HG02798 (cell line): ENCODE measurements around the gene CDC25C.

ENCODE experiments used
- ATAC-seq: cut with Tn5 transposase; IDR thresholded peaks from one replicate; pipeline ENCODE4 v1.9.1; 2021; ENCODE audit warnings: mild to moderate bottlenecking; ENCODE audit not compliant: unreplicated experiment, poor library complexity

CDC25C gene

DNA sequence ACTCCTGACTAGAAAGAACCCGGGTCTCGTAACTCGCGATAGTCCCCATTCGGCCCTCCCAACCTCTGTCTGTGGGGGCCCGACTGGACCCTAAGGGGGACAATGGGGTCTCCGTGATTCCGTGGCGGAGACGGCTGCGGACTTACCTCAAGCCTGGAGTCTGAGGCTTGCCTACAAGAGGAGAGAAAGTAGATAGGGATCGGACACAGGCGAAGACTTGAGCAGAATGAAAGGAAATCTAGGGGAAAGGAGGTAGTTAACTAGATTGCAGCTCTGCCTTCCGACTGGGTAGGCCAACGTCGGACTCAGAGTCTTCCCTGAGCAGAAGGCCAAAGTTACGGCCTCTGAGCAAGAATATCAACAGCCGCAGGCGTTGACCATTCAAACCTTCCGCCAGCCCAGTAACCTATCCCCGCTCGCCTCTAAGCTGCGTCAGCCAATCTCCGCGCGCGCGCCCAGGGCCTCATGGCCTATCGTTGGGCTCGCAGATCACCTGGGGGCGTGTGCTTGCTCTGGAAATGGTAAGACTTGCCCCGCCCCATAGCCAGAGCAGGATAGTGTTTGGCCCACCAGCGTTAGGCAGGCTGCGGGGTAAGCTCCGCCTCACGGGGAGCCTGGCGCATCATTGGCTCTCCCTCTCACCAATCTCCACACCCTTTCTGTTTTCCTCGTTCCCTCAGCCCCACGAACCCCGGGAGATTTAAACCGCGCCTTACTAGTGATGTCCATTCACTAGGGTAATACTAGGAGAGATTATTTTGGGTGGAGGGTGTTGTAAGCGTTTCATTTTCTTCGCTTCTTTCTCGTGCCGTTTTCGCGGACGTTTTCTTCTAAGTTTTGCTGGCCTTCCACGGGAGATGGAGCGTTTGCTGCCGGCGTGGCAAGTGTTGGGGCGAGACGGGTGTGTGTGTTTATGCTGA lies at the start of gene CDC25C:
TSS of gene CDC25C (minus strand) at position 356 of the 920 bp plus-strand sequence. CDS start 624 bp downstream, outside the sequence.
- peak; percentile 99 for ATAC-seq

DNA sequence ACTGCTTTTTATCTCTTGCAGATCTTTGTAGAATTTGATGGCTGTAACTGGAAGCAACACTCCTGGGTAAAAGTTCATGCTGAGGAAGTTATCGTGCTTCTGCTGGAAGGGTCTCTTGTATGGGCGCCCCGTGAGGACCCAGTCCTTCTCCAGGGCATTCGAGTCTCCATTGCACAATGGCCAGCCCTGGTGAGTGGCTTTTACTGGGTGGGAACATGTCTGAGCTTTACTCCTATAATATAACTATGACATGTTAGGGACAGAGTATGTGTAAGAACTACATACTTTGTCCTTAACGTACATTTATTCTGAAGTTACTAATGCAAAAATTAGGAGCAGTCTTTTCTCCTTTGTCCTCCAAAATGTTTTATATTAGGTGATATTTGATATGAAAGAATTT lies 41.0 kb upstream of the CDC25C start:
- no peak for ATAC-seq

DNA sequence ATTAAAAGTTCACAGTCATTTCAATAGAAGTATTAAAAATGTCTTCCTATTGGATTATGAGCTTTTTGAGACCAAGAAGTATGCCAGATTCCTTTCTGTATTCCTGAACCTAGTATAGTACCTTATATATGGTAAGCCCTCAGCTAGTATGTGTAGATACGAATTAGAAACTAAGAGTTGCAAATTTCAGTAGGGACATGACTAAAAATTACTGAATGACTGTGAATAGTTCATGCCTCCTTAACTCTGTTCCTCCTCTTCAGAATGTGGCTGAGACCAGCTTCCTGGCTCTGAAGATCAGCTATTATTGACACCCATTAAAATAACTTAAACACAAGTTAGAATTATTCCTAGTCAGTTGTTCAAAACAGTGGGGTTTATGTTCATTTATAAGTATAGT lies 40.6 kb upstream of the CDC25C start:
- ATAC-seq, result no peak

DNA sequence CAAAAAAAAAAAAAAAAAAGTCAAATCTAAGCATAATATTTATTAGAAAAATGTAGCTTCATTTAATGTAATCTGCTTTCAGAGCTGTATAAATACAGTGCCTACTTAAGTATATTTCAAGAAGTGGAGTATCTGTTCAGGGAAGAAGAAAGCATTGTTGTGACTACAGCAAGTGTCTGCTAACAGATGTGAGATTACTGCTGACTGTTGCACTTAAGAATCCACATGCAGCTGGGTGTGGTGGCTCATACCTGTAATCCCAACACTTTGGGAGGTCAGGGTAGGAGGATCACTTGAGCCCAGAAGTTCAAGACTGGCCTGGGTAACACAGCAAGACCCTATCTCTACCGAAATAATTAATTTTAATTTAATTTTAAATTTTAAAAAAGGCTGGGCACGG lies 39.9 kb upstream of the CDC25C start:
- no peak for ATAC-seq

DNA sequence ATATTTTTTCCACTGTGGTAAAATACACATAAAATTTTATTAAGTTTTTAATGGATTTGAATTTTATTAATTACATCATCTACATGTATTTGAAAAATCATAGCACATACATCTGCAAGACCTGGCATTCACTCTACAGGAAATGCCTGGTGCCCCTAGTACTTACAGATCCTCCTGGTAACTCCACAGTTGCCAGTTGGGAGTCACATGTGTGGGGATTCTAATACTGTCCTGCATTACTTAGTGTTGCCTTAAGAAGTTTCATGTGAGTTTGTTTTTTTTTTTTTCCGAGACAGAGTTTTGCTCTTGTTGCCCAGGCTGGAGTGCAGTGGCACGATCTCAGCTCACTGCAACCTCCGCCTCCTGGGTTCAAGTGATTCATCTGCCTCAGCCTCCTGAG lies 38.9 kb upstream of the CDC25C start:
- no peak for ATAC-seq

DNA sequence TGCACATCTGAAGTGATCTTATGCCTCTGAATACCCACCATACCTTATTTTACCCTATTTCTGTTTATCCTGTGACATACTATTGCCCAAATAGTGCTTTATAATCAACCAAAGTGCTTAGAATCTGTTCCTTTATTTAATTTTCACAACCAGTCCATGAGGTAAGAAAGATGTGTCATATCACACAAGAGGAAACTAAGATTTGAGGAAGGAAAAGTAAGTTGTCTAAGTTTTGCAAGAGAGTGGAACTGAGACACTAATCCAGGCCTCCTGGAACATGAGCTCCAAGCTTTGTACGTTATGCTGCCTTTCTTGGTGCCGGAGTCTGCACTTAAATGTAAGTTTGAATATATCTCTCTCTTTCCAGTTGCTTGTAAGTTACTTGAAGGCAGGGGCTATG lies 38.1 kb upstream of the CDC25C start:
- no peak for ATAC-seq

DNA sequence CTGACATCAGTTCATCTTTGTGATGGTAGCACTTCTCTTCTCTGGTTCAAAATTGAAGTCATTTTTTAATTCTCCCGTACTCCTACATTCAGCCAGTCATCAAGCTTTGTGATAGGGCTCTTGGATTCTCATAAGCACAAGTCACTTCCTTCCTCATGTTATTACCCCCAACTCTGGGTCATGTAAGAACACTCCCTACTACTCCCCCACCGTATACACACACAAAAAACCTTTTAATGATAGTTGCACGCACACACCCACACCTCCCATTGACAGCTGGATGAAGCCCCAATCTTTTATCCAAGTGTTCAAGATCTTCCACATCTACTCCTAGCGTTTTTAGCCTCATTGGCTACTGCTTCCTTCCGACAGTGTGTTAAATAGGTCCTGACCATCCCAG lies 37.7 kb upstream of the CDC25C start:
- ATAC-seq, result no peak

DNA sequence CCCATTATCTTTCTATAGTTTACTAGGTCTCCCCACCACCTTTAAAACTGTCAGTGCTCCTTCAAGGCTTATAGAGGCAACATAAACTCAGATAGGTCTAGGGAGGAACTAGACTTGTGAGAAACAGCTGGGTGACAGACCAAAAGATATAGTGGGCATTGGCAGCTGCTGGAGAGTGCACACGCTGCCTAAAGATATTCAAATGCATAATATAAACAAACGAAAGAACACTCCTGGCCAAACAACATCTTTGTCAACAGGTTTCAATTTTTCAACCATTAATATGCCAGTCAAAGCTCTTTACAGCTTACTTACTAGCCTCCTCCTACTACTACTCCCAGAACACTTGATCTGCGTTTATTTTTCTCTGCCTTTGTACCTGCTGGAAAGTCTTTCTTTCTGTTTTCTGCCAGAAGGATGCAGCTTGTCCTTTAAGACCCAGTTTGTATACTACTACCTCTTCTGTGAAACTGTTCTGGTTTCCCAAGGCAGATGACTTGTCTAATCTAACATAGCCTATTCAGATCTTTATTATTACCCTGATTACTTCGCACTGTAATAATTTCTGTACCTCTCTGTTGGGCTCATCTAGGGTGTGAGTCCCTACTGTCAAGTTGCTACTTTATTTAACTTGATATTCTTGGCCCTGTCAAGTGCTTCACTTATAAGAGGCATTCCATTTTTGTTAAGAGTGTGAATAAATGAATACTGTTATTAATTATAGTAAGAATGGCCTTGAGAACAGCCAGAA lies 35.2 kb upstream of the CDC25C start:
- ATAC-seq, result no peak

DNA sequence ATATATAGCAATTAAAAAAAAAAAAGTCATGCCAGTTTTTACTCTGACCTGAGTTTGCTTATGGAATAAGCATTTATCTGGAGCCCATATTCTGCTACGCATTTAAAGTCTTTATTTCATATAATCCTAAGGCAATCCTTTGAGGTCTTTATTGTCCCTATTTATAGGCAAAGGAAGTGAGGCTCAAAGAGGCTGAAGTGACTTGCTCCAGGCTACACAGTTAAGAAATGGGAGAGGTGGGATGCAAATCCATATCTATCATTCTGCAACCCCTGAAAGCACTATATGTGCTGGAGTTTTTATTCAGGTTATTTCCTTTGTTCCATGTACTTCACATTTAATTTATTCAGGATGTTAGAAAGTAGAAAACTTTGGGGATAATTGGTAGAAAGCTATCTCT lies 33.0 kb upstream of the CDC25C start:
- ATAC-seq, result no peak

DNA sequence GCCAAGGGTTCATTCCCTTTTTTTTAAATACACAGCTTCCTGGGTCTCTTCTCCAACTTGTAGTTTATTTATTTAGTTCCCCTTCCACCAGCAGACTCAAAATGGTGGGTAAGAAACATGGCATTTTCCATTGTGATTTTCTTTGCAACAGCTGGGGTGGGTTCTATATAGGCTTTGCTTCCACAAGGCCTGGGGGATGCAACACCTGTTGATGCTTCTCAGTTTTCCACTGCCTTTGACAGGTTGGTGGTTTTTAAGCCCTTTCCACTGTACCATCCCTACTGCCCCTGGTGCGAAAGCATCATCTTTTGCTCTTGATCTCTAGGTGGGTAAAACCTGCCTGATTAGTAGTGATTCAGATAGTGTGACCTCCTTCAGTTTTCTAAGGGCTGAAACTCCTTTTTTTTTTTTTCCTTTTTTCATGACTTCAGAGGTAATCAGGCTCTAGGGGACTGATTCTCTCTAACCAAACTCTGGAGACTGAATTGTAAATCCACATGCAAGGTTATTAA lies 29.4 kb upstream of the CDC25C start:
- no peak for ATAC-seq

DNA sequence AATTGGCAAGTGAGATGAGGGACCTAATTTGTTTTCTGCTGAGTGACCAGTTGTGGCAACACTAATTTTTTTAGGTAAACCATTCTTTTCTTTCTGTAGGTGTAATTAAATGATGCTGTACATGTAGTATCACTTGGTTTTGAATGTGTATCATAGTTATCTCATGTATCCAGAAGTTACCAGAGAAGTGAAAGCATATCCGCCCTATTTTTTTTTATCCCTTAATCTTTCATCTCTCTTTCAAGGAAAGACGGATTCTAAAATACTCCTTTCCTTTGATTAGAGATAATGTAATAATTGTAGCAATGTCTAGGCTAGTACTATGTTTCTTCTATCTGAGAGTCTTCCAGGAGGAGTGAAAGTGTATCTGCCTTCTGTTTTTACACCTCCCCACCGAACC lies 28.0 kb upstream of the CDC25C start:
- ATAC-seq, result no peak

DNA sequence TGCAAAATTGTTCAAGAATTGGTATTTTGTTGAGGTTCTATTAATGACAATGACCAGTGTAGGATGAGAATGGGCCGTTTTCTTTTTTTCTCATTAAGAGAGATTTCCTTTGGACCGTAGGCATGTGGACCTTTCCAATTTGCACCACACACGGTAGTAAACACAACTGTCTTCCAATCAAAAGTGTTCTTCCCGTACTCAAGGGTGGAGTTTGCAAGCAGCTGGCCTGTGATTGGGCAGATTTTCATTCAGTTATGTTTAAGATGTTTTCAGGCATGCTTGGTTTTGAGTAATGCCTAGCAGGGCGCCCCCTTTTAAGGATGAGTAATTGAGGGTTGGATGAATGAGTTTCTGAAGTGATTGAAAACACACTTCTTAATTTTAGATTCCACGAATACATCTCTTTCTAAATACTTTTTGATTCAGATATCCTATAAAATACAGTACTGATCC lies 23.3 kb upstream of the CDC25C start:
- peak; percentile 32 for ATAC-seq

DNA sequence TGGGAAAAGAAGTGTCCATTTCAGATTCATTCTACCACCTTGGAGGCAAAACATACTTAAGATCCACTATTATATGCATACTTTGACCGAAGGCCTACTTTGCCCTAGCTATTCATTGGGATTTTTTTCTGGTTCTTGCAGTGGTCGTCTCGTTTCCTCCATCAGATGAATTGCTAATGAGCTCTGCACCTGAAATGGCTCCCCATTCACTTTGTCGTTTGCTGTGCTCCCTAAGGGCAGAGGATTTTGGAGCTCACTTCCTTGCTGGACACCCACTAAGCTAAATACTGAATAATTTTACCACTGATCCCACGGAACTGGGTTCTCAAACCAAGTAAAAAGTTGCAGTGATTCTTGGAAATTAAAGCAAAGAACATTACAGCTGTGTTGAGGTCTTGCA lies 22.8 kb upstream of the CDC25C start:
- ATAC-seq, result no peak

DNA sequence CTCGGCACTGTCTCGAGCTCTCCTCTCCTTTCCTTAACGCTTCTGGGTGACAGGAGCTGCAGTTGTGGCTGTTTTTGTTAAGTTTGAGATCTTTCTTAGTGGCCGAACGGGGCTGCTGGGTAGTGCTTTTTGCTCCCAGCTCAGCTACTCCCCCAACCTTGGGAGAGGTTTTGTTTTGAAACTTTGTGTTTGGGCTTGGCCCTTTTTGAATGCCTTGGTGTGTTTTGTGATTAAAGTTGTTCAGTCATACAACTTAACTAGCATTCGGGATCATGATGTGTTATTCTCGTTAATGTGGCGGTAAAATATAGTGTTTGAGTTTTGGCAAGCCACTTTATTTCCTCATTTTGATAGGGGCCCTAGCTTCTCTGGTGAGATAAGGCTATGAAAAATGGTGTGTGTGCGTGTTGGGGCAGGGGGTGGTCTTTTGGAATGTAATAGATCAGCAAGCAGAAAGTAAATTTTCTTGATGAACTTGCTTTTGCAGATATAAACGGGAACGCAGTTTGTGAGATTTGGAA lies 22.0 kb upstream of the CDC25C start:
- ATAC-seq, result no peak

DNA sequence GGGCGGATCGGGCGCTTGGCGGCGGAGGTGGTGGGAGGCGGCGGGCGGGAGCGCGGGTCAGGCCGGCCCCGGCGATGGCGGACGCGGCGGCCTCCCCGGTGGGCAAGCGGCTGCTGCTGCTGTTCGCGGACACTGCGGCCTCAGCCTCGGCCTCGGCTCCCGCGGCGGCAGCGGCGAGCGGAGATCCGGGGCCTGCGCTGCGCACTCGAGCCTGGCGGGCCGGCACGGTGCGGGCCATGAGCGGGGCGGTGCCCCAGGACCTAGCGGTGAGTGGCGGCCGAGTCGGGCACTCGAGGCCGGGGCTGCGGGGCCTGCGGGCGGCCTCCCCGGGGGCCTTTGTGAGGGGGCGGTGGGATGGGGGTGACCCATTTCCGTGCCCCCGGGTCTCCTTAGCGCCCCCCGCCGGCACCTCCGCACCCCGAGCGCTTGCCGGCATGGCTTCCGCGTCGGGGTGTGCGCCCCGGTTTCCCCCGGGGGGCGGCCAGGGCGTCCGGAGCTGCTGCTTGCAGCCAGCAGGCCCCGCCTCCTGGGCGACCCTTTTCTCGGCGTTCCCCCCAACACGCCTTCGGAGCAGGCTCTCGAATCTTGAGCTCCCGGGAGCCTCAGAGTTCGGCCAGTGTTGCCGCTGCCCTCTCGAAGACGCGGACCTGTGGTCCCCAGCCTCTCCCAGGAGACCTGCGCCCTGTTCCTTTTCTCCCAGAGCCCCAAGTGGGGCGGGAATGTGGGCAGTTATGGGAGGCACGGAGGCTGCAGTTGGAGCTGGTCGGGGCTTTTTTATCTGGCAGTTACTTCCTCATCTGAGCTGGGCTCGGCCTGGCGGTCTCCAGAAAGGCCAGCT lies 21.3 kb upstream of the CDC25C start:
- peak; percentile 50 for ATAC-seq

DNA sequence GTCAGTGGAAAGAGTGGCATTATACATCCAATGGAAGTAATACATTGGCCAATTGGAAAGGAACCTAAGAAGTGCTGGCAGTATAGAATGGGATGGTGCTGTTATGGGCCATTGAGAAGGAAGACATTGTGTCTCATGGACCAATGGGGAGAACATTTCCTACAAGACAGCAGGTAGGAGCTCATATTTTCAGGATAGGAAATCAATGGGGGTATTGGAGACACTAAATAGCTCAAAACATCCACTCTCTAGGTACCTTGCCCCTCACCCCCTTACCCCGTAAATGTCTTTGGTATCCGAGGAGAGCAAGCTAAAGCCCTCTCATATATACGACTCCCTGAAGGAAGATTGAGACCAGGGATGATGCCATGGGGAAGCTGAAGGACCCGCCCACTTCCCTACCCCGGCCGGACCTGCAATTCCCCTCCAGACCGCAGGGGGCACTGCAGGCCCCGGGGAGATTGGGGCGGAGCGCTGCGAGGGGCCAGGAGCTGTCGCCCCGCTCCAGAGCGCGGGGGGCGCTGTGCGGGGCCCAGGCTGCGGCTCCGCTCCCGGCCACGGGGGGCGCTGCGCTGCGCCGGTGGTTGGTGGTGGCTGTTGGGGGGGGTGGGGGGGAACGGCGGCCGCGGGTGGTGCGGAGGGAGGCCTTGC lies 20.6 kb upstream of the CDC25C start, which contains the start of gene KDM3B:
TSS of gene KDM3B (plus strand) at position 615 of the 651 bp plus-strand sequence. CDS start 111 bp downstream, outside the sequence.
- ATAC-seq, result peak; percentile 80

DNA sequence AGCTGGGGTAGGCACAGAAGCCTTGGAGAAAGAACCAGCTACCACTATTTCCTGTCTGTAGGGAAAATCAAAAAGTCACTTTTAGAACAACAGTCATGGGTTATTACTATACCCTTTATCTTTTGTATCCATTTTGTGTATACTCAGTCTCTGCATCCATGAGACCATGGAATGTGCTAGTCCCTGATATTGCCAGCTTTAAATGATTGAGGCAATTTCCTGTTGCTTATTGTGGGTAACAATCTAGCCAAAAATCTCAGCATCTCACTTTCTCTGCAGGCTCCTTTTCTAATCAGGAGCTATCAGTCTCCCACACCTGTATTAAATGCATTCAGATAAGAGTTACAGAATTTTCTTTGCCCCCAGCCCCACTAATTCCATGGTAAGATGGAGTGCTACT lies 19.9 kb upstream of the CDC25C start:
- no peak for ATAC-seq

DNA sequence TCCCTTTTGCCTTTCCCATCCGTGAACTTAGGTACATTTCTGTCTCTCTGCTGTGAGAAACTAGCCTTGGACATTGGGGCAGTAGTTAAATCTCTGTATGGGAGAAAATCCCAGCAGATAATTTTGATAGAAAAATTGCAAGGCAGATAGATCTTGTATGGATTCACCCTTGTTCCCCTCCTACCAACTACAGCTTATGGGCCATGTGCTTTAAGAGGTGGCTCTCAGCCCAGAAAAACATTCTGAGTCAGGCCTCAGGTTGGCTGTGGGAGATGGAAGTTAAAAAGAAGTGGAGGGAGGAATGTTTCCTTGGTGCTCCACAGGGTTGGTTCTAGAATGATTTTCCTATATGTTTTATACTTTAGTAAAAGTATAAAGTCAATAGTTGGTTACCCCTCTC lies 19.5 kb upstream of the CDC25C start:
- ATAC-seq, result no peak

DNA sequence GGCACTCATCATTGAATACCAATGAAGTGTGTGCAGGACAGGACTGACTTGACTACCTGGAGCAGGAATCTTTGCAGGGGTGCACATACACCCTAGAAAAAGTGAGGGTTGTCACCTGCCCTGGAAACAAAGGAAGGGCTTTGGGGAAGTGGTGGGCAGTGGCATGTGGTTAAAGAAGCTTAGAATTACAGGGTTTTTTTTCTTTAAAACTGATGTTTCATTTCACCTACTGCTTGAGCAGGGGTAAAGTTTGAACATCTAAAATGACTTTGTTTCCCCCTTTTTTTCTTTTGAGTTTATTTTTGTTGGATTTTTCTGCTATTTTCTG lies 18.9 kb upstream of the CDC25C start:
- no peak for ATAC-seq
